Gastroesophageal sphincter (tissue), 4 donors: Measurements from ENCODE around the gene UPF1. TPM values are rescaled to one million over a fixed set of nuclear protein-coding genes. Genes with fewer than 3 reads are reported as not detected.

Source experiments
- ATAC-seq: fragments of 150-250 bp; one replicate; pipeline ENCODE4 v1.9.1; 2016; ENCODE audit warnings: mild to moderate bottlenecking, moderate library complexity
- H3K27ac ChIP-seq, 4 donors: fragments of 200-600 bp; sonication (generic) in 3 of 4; 1 replicate in 3 of 4; 2 replicates in 1 of 4; pipeline ENCODE4 v1.5.1; 2016 to 2019
- H3K27me3 ChIP-seq: fragments of 200-600 bp; sonication (generic); one replicate; pipeline ENCODE4 v1.5.1; 2019
- H3K36me3 ChIP-seq, 2 donors: fragments of 200-600 bp; sonication (generic); one replicate each; pipeline ENCODE4 v1.5.1; 2019; ENCODE audit warnings: control low read depth in 1 of 2
- H3K4me1 ChIP-seq, 3 donors: fragments of 200-600 bp; sonication (generic); 1 replicate in 2 of 3; 2 replicates in 1 of 3; pipeline ENCODE4 v1.5.1; 2016 to 2019; ENCODE audit warnings: control low read depth in 2 of 3
- H3K4me3 ChIP-seq, 2 donors: fragments of 200-600 bp; sonication (generic); one replicate each; pipeline ENCODE4 v1.5.1; 2019; ENCODE audit warnings: mild to moderate bottlenecking in 1 of 2, moderate library complexity in 1 of 2
- H3K9me3 ChIP-seq, 3 donors: fragments of 200-600 bp; sonication (generic); one replicate each; pipeline ENCODE4 v1.5.1; 2017 to 2019; ENCODE audit warnings: control low read depth in 2 of 3
- EP300 ChIP-seq: sonication (generic); formaldehyde crosslinking; IDR thresholded peaks from one replicate; pipeline ENCODE4 v1.6.1; 2017; ENCODE audit warnings: antibody characterized with exemption, mild to moderate bottlenecking
- POLR2A ChIP-seq, 2 donors: fragments of 450-650 bp; IDR thresholded peaks; one replicate each; pipeline ENCODE4 v1.6.1; 2017; ENCODE audit warnings: antibody characterized with exemption in 2 of 2, mild to moderate bottlenecking in 2 of 2, moderate library complexity in 1 of 2
- POLR2AphosphoS5 ChIP-seq: sonication (generic); formaldehyde crosslinking; IDR thresholded peaks from one replicate; pipeline ENCODE4 v1.6.1; 2017; ENCODE audit warnings: antibody characterized with exemption
- WGBS, 2 donors: methylation state at CpG; one replicate each; pipeline ENCODE4 v1.1.5; 2018; ENCODE audit warnings: low coverage in 1 of 2; 5-methylcytosine and 5-hydroxymethylcytosine counted together
- total RNA-seq, 4 donors: library from RNA; depleted of rRNA; stranded (reverse); fragments of >200 nt; gene quantifications; one replicate each; pipeline ENCODE4 v1.1.0, GENCODE V29; 2016
- TF ChIP-seq, protein P1 (sequence below), 4 experiments: fragments of 200-600 bp in 2 of 4; fragments of 450-650 bp in 2 of 4; sonication (generic) in 1 of 4; IDR thresholded peaks; one replicate each; pipeline ENCODE4 v1.5.1; 2017 to 2019; ENCODE audit warnings: antibody characterized with exemption in 4 of 4, mild to moderate bottlenecking in 2 of 4, moderate library complexity in 2 of 4

The UPF1 gene
- total RNA-seq, 4 donors from 2014 or later = 53.6 to 92.2 (median 59.9) TPM

DNA sequence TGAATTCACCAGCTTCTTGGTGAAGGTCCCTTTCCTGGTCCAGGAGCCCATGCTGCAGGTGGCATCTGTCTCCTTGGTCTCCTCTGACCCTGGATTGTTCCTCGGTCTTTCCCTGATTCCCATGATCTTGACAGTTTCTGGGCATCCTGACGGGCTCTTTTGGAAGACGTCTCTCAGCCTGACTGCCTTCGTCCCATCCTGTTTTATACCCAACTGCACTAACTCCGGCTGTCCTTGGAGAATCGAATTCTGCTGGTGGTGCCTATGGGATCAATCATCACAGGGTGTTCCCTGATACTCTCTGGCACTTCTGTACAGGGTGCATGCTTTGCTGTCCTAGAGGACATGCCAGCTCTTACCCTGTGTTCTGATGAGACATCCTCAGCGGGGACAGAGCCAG is 45.1 kb downstream of the UPF1 start:
- H3K9me3 ChIP-seq = peaks cover 0 to 9% (median 0%) of the 10 kb centered on the region in 3 donors
- WGBS, 2 donors = 94 to 100% methylated on average over 1 to 6 of the region's 7 CpGs
- H3K27ac ChIP-seq = no peak overlapping the region
- H3K36me3 ChIP-seq = peaks cover 0 to 6% of the 10 kb centered on the region in 2 donors
- no peaks in the 10 kb centered on the region for H3K4me1 ChIP-seq
- TF ChIP-seq POLR2A (IDR thresholded peaks at IDR 0.05) (no peak), EP300 (no peak), POLR2AphosphoS5 (no peak)
- TF ChIP-seq, protein P1, sequence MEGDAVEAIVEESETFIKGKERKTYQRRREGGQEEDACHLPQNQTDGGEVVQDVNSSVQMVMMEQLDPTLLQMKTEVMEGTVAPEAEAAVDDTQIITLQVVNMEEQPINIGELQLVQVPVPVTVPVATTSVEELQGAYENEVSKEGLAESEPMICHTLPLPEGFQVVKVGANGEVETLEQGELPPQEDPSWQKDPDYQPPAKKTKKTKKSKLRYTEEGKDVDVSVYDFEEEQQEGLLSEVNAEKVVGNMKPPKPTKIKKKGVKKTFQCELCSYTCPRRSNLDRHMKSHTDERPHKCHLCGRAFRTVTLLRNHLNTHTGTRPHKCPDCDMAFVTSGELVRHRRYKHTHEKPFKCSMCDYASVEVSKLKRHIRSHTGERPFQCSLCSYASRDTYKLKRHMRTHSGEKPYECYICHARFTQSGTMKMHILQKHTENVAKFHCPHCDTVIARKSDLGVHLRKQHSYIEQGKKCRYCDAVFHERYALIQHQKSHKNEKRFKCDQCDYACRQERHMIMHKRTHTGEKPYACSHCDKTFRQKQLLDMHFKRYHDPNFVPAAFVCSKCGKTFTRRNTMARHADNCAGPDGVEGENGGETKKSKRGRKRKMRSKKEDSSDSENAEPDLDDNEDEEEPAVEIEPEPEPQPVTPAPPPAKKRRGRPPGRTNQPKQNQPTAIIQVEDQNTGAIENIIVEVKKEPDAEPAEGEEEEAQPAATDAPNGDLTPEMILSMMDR (IDR thresholded peaks at IDR 0.05) = no peak
- no peak overlapping the region for H3K4me3 ChIP-seq
- no peaks in the 10 kb centered on the region for H3K27me3 ChIP-seq
- no peak for ATAC-seq

DNA sequence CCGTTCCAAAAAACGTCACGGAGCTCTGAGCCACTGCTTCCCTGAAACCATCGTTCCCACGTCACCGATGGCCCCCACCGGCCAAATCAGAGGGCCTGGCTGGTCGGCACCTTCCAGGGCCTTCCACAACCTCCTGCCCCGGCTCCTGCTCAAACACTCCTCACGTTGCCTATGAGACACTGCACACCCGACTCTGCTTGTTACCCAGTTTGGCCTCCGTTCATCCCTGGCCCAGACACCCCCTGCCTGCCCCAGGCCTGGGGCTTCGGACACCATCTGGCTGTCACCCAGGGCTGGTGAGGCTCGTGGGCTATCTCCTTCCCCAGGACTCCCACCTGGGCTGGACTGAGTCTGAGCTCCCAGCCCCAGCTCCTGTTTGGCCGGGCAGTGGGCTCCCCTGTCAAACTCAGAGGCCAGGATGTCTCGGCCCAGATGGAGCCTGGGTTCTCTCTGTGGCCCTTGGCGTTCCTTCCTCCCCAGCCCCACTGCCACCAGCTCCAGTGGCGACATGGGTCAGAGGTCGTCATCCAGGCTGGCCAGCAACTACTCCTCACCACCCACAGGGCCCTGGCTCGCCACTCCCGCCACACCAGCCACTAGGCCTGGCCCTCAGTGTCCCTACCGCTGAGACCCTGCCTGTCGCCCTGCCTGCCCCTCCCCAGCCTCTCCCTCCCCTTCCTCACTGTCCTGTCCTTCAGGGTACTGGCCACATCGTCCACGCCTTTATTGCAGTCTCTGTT is 46.5 kb downstream of the UPF1 start:
- H3K9me3 ChIP-seq = peaks cover 0 to 9% (median 0%) of the 10 kb centered on the region in 3 donors
- peak; percentile 29 for ATAC-seq
- H3K27ac ChIP-seq = no peak overlapping the region
- H3K36me3 ChIP-seq = peaks cover 0 to 6% of the 10 kb centered on the region in 2 donors
- 89 to 92% methylated on average over 10 of the region's 25 CpGs for WGBS, 2 donors
- no peaks in the 10 kb centered on the region for H3K4me1 ChIP-seq
- H3K27me3 ChIP-seq = no peaks in the 10 kb centered on the region
- no peak overlapping the region for H3K4me3 ChIP-seq
- TF ChIP-seq POLR2AphosphoS5 = no peak
- TF ChIP-seq, protein P1 (IDR thresholded peaks at IDR 0.05) = no peak
- TF ChIP-seq POLR2A (IDR thresholded peaks at IDR 0.05) = no peak
- no peak for TF ChIP-seq EP300

DNA sequence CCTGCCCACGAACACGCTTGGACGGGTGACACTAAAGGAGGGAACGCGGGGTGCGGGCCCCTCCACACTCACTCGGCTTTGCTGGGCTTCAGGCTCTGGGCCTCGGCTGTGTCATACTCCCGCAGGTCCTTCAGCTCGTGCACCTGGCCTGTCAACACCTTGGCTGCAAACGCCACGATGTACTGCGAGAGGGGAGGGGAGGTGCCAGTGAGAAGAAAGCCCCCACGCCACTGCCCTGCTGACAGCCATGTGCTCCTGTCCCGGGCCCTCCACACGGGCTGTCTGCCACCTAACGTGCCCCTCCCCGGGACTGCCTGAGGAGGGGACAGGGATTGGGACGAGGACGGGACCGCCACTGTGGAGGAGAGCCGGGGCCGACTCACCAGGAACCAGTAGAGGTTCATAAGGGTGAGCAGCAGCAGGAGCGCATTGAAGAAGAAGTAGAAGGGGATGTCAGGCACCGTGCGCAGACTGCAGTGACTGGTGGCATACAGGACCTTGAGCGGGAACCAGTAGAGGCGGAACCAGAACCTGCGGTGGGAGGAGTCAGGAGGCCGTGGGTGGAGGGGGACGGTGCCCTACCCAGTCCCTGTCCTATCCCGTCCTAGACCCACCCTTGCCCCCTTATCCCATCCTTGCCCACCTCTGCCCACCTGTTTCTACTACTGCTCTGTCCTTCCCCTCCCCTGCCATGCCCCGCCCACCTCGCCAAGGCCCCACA is 47.3 kb downstream of the UPF1 start:
- H3K36me3 ChIP-seq = peaks cover 0 to 6% of the 10 kb centered on the region in 2 donors
- TF ChIP-seq, protein P1 (IDR thresholded peaks at IDR 0.05) = no peak
- TF ChIP-seq EP300 (no peak), POLR2A (IDR thresholded peaks at IDR 0.05) (no peak), POLR2AphosphoS5 (no peak)
- H3K4me1 ChIP-seq = no peaks in the 10 kb centered on the region
- H3K27me3 ChIP-seq = no peaks in the 10 kb centered on the region
- no peak overlapping the region for H3K4me3 ChIP-seq
- peaks cover 0 to 9% (median 0%) of the 10 kb centered on the region in 3 donors for H3K9me3 ChIP-seq
- WGBS, 2 donors = 83 to 92% methylated on average over 4 to 5 of the region's 34 CpGs
- ATAC-seq = no peak
- no peak overlapping the region for H3K27ac ChIP-seq

DNA sequence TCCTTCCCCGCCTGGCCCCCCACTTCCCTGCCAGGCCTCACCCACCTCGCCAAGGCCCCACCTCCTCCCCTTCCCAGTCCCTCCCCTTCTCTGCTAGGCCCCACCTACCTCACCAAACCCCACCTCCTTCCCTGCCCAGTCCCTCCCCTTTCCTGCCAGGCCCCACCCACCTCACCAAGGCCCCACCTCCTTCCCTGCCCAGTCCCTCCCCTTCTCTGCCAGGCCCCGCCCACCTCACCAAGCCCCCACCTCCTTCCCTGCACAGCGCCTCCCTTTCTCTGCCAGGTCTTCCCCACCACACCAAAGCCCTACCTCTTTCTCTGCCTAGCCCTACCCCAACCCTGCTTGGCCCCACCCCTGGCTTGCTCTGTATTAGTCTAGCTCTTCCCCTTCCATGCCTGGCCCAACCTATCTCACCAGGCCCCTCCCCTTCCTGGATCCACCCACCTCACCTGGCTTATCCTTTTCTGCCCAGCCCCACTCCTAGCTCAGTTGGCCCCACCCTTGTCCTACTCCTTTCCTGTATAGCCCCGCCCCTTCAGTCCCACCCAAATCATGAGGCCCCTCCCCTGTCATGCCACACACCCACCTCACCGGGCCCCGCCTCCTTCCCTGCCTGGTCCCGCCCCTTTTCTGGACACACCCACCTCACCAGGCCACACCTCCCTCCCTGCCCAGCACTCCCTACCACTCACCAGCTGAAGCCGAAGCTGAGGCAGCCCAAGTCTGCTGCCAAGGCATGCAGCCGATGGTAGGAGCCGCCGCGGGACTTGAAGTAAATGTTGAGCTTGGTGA is 48.0 kb downstream of the UPF1 start:
- 55 to 87% methylated on average over 3 to 7 of the region's 13 CpGs for WGBS, 2 donors
- TF ChIP-seq POLR2AphosphoS5 (no peak), POLR2A (IDR thresholded peaks at IDR 0.05) (no peak), EP300 (no peak)
- TF ChIP-seq, protein P1 (IDR thresholded peaks at IDR 0.05) = no peak
- Histone ChIP-seq H3K4me1 (no peaks in the 10 kb centered on the region), H3K27me3 (no peaks in the 10 kb centered on the region), H3K36me3 (peaks cover 0 to 6% of the 10 kb centered on the region in 2 donors), H3K4me3 (no peak overlapping the region), H3K27ac (no peak overlapping the region), H3K9me3 (peaks cover 0 to 9% (median 0%) of the 10 kb centered on the region in 3 donors)
- ATAC-seq = peak; percentile 16
